ENCODE data around the gene CAPZA1. TPM values are rescaled to one million over a fixed set of nuclear protein-coding genes. Genes with fewer than 3 reads are reported as not detected.
"Not testable (repeated sequence)": the region's sequence is repeated elsewhere in the genome, so short reads cannot be mapped to it uniquely, and the experiment has no call there.

The CAPZA1 gene
- total RNA-seq, 5 donors from 2014 or later (not counting 1 experiment from before 2014, with no cell fraction given), result 115 to 189 (median 138) TPM

DNA sequence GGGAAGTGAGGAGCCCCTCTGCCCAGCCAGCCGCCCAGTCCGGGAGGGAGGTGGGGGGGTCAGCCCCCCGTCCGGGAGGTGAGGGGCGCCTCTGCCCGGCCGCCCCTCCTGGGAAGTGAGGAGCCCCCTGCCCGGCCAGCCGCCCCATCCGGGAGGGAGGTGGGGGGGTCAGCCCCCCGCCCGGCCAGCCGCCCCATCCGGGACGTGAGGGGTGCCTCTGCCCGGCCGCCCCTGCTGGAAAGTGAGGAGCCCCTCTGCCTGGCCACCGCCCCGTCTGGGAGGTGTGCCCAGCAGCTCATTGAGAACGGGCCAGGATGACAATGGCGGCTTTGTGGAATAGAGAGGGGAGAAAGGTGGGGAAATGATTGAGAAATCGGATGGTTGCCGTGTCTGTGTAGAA, 20.8 kb downstream of the CAPZA1 start:
- H3K36me3 Mint-ChIP-seq, result peaks cover 16% of the 10 kb centered on the region
- H3K36me3 ChIP-seq (ENCODE audit: control insufficient read depth in 2 of 2, extremely low read depth in 1 of 2, insufficient read depth in 1 of 2, low read length in 1 of 2); H3K9me3 Mint-ChIP-seq; ATAC-seq (replicated peaks in 1 of 4); H3K4me3 ChIP-seq (ENCODE audit: control insufficient read depth in 1 of 2, extremely low read depth in 1 of 2, low read length in 1 of 2); H3K27ac Mint-ChIP-seq; H3K27me3 Mint-ChIP-seq; DNase-seq; CTCF ChIA-PET; H3K4me3 Mint-ChIP-seq; POLR2A ChIA-PET; H3K9me3 ChIP-seq; H3K27ac ChIP-seq (ENCODE audit: low read length); H3K27me3 ChIP-seq (replicated peaks in 1 of 2; ENCODE audit: control insufficient read depth in 2 of 2, extremely low read depth in 1 of 2, insufficient read depth in 2 of 2, low read length in 1 of 2): not testable (repeated sequence)
- peaks cover 41 to 56% (median 56%) of the 10 kb centered on the region in 3 donors for H3K4me1 Mint-ChIP-seq
- peaks cover 0 to 16% of the 10 kb centered on the region in 2 experiments for H3K4me1 ChIP-seq (ENCODE audit: control insufficient read depth in 1 of 2, extremely low read depth in 1 of 2, insufficient read depth in 2 of 2, low read length in 2 of 2)
- 93% methylated on average over 3 of the region's 23 CpGs for WGBS (ENCODE audit: insufficient coverage)

DNA sequence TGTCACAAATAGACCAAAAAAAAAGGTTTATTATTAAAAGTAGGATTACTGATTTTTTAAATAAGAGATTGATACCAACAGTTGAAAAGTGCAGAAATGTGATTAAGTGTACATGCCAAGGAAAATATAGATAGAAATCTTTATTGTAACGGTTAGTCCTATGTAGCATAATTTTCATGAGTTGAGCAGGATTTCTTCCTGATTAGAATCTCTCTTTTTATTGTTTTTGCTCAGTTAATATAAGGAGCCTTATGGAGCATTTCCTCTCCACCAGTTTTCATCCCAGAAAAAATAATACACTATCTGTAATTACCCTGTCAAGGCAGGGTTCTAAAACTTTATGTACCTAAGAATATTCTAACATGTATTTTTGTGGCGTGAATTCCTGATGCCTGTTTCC, 23.4 kb downstream of the CAPZA1 start:
- Histone ChIP-seq H3K4me1 (ENCODE audit: control insufficient read depth in 1 of 2, extremely low read depth in 1 of 2, insufficient read depth in 2 of 2, low read length in 2 of 2) (peaks cover 0 to 10% of the 10 kb centered on the region in 2 experiments), H3K4me3 (ENCODE audit: control insufficient read depth in 1 of 2, extremely low read depth in 1 of 2, low read length in 1 of 2) (no peak overlapping the region), H3K9me3 (no peaks in the 10 kb centered on the region), H3K36me3 (ENCODE audit: control insufficient read depth in 2 of 2, extremely low read depth in 1 of 2, insufficient read depth in 1 of 2, low read length in 1 of 2) (peaks cover 5 to 20% of the 10 kb centered on the region in 2 donors), H3K27me3 (replicated peaks in 1 of 2; ENCODE audit: control insufficient read depth in 2 of 2, extremely low read depth in 1 of 2, insufficient read depth in 2 of 2, low read length in 1 of 2) (no peaks in the 10 kb centered on the region), H3K27ac (ENCODE audit: low read length) (no peak overlapping the region)
- H3K4me1 Mint-ChIP-seq, result peaks cover 28 to 53% (median 49%) of the 10 kb centered on the region in 3 donors
- H3K9me3 Mint-ChIP-seq, result no peaks in the 10 kb centered on the region
- ATAC-seq (replicated peaks in 1 of 4) (no peak), DNase-seq (no peak)
- H3K27me3 Mint-ChIP-seq, result no peaks in the 10 kb centered on the region
- H3K27ac Mint-ChIP-seq, result peak overlapping the region in 1 of 2 donors; percentile 3
- WGBS (ENCODE audit: insufficient coverage), result no CpG with 5 or more reads among the region's 2 CpGs
- CTCF ChIA-PET, result interaction anchor here in 1 of 2 donors (0.7 to 0.8 kb wide), 3 partner anchors 13 to 35 kb away, joined by 3 to 6 read pairs (median 3); no protein-coding TSS in a partner anchor
- H3K36me3 Mint-ChIP-seq, result peaks cover 26% of the 10 kb centered on the region
- POLR2A ChIA-PET, result no interaction called here
- H3K4me3 Mint-ChIP-seq, result no peak overlapping the region

DNA sequence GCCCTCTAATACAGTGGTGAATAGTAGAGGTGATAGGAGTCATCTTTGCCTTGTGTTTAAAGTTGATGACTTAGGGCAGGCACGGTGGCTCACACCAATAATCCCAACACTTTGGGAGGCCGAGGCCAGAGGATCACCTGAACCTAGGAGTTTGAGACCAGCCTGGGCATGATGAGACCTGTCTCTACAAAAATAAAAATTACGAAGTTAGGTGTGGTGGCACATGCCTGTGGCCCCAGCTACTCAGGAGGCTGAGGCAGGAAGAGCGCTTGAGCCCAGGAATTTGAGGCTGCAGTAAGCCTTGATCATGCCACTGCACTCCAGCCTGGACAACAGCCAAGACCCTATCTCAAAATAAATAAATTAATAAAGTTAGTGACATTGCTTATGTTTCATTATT, 26.6 kb downstream of the CAPZA1 start:
- ChIA-PET CTCF (interaction anchor here in 1 of 2 donors (0.7 kb wide), 1 partner anchor 28 kb away, joined by 3 read pairs; no protein-coding TSS in a partner anchor), POLR2A (interaction anchor here in 1 of 2 donors (0.5 kb wide), 1 partner anchor 18 kb away, joined by 3 read pairs; no protein-coding TSS in a partner anchor)
- peaks cover 0 to 15% of the 10 kb centered on the region in 2 experiments for H3K4me1 ChIP-seq (ENCODE audit: control insufficient read depth in 1 of 2, extremely low read depth in 1 of 2, insufficient read depth in 2 of 2, low read length in 2 of 2)
- H3K36me3 Mint-ChIP-seq, result peaks cover 51% of the 10 kb centered on the region
- no peak overlapping the region for H3K27ac ChIP-seq (ENCODE audit: low read length)
- H3K27ac Mint-ChIP-seq, result no peak overlapping the region
- WGBS (ENCODE audit: insufficient coverage), result 91% methylated on average over 1 of the region's 4 CpGs
- H3K27me3 ChIP-seq (replicated peaks in 1 of 2; ENCODE audit: control insufficient read depth in 2 of 2, extremely low read depth in 1 of 2, insufficient read depth in 2 of 2, low read length in 1 of 2), result no peaks in the 10 kb centered on the region
- H3K9me3 Mint-ChIP-seq, result no peaks in the 10 kb centered on the region
- H3K4me1 Mint-ChIP-seq, result peaks cover 29 to 52% (median 50%) of the 10 kb centered on the region in 3 donors
- H3K9me3 ChIP-seq, result no peaks in the 10 kb centered on the region
- DNase-seq (no peak), ATAC-seq (replicated peaks in 1 of 4) (no peak)
- peaks cover 5 to 51% of the 10 kb centered on the region in 2 donors for H3K36me3 ChIP-seq (ENCODE audit: control insufficient read depth in 2 of 2, extremely low read depth in 1 of 2, insufficient read depth in 1 of 2, low read length in 1 of 2)
- H3K4me3 ChIP-seq (ENCODE audit: control insufficient read depth in 1 of 2, extremely low read depth in 1 of 2, low read length in 1 of 2), result no peak overlapping the region
- no peak overlapping the region for H3K4me3 Mint-ChIP-seq
- no peaks in the 10 kb centered on the region for H3K27me3 Mint-ChIP-seq

DNA sequence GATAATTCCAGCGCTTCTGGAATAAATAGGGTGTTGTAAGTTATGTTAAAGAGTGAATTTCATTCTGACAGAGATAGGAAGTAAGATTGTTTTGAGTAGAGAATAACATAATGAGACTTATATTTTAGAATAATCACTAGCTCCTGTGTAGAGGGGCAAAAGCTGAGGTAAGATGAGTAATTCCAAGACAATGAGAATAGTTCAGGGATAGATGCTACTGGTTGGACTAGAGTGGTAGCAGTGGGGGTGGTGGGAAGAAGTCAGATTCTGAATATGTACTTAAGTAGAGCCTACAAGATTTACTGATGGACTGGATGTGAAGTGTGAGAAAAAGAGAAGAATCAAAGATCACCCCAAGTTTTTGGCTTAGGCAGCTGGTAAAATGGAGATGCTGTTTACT, 31.6 kb downstream of the CAPZA1 start:
- Mint-ChIP-seq H3K27ac (peak overlapping the region in 1 of 2 donors; percentile 54), H3K4me1 (peaks cover 16 to 31% (median 26%) of the 10 kb centered on the region in 3 donors), H3K4me3 (no peak overlapping the region), H3K27me3 (no peaks in the 10 kb centered on the region), H3K36me3 (peaks cover 47% of the 10 kb centered on the region), H3K9me3 (no peaks in the 10 kb centered on the region)
- ChIA-PET POLR2A (interaction anchor here in 1 of 2 donors (0.8 kb wide), 1 partner anchor 29 kb away, joined by 4 read pairs; no protein-coding TSS in a partner anchor), CTCF (interaction anchor here in 1 of 2 donors (0.6 to 1.2 kb wide), 2 partner anchors 22 to 1881 kb away, joined by 3 read pairs; no protein-coding TSS in a partner anchor)
- DNase-seq (no peak), ATAC-seq (replicated peaks in 1 of 4) (no peak)
- peaks cover 0 to 7% of the 10 kb centered on the region in 2 experiments for H3K4me1 ChIP-seq (ENCODE audit: control insufficient read depth in 1 of 2, extremely low read depth in 1 of 2, insufficient read depth in 2 of 2, low read length in 2 of 2)
- no CpG with 5 or more reads among the region's 1 CpG for WGBS (ENCODE audit: insufficient coverage)
- H3K27me3 ChIP-seq (replicated peaks in 1 of 2; ENCODE audit: control insufficient read depth in 2 of 2, extremely low read depth in 1 of 2, insufficient read depth in 2 of 2, low read length in 1 of 2), result no peaks in the 10 kb centered on the region
- peaks cover 3 to 76% of the 10 kb centered on the region in 2 donors for H3K36me3 ChIP-seq (ENCODE audit: control insufficient read depth in 2 of 2, extremely low read depth in 1 of 2, insufficient read depth in 1 of 2, low read length in 1 of 2)
- no peak overlapping the region for H3K4me3 ChIP-seq (ENCODE audit: control insufficient read depth in 1 of 2, extremely low read depth in 1 of 2, low read length in 1 of 2)
- no peak overlapping the region for H3K27ac ChIP-seq (ENCODE audit: low read length)
- no peaks in the 10 kb centered on the region for H3K9me3 ChIP-seq

DNA sequence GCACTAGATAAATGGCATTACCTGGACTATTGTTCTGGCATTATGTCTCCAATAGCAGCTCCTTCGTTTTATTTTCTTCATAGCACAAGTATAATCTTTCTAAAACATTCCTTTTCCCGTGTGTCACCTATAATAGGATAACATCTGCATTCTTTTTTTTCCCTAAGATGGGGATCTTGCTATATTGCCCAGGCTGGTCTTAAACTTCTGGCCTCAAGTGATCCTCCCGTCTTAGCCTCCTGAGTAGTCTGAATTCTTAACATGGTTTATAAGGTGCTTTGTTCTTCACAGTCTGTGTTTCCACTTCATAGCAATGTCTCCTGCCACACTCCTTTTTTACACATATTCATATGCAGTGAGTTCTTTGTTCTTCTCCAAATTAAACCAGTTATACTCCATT, 46.2 kb downstream of the CAPZA1 start:
- Histone ChIP-seq H3K27ac (ENCODE audit: low read length) (no peak overlapping the region), H3K36me3 (ENCODE audit: control insufficient read depth in 2 of 2, extremely low read depth in 1 of 2, insufficient read depth in 1 of 2, low read length in 1 of 2) (peaks cover 10 to 75% of the 10 kb centered on the region in 2 donors), H3K9me3 (no peaks in the 10 kb centered on the region), H3K27me3 (replicated peaks in 1 of 2; ENCODE audit: control insufficient read depth in 2 of 2, extremely low read depth in 1 of 2, insufficient read depth in 2 of 2, low read length in 1 of 2) (no peaks in the 10 kb centered on the region), H3K4me3 (ENCODE audit: control insufficient read depth in 1 of 2, extremely low read depth in 1 of 2, low read length in 1 of 2) (no peak overlapping the region), H3K4me1 (ENCODE audit: control insufficient read depth in 1 of 2, extremely low read depth in 1 of 2, insufficient read depth in 2 of 2, low read length in 2 of 2) (peaks cover 0 to 3% of the 10 kb centered on the region in 2 experiments)
- H3K4me3 Mint-ChIP-seq, result no peak overlapping the region
- peaks cover 21 to 26% (median 23%) of the 10 kb centered on the region in 3 donors for H3K4me1 Mint-ChIP-seq
- ChIA-PET POLR2A (interaction anchor here in 1 of 2 donors (1.2 kb wide), 1 partner anchor 9 kb away, joined by 3 read pairs; no protein-coding TSS in a partner anchor), CTCF (interaction anchor here in 1 of 2 donors (1.5 kb wide), 2 partner anchors 7 to 9 kb away, joined by 3 to 5 read pairs; partner anchors contain the start of gene MOV10)
- H3K36me3 Mint-ChIP-seq, result peaks cover 65% of the 10 kb centered on the region
- no peaks in the 10 kb centered on the region for H3K9me3 Mint-ChIP-seq
- ATAC-seq (replicated peaks in 1 of 4), result no peak
- no peaks in the 10 kb centered on the region for H3K27me3 Mint-ChIP-seq
- no peak for DNase-seq
- H3K27ac Mint-ChIP-seq, result peak overlapping the region; percentile 11 to 27
- 100% methylated on average over 1 of the region's 3 CpGs for WGBS (ENCODE audit: insufficient coverage)

DNA sequence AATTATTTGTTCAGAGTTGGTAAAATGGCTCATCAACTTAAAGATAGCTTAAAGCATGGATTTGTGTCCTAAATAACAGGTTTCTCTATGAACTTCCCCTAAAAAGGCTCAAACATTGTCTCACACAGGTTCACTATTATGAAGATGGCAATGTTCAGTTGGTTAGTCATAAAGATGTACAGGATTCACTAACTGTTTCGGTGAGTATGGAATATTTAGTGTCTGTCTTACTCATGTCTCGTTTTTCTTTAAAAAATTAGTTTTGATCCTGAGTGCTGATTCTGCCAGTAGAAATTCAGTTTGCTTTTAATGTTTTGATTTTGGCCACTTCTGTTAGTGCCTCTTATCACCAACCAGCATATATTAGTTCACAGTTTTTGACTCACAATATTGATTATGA, 47.3 kb downstream of the CAPZA1 start:
- WGBS (ENCODE audit: insufficient coverage), result no CpG with 5 or more reads among the region's 2 CpGs
- Histone ChIP-seq H3K36me3 (ENCODE audit: control insufficient read depth in 2 of 2, extremely low read depth in 1 of 2, insufficient read depth in 1 of 2, low read length in 1 of 2) (peaks cover 8 to 72% of the 10 kb centered on the region in 2 donors), H3K9me3 (no peaks in the 10 kb centered on the region), H3K4me3 (ENCODE audit: control insufficient read depth in 1 of 2, extremely low read depth in 1 of 2, low read length in 1 of 2) (no peak overlapping the region), H3K27me3 (replicated peaks in 1 of 2; ENCODE audit: control insufficient read depth in 2 of 2, extremely low read depth in 1 of 2, insufficient read depth in 2 of 2, low read length in 1 of 2) (no peaks in the 10 kb centered on the region), H3K4me1 (ENCODE audit: control insufficient read depth in 1 of 2, extremely low read depth in 1 of 2, insufficient read depth in 2 of 2, low read length in 2 of 2) (peaks cover 0 to 3% of the 10 kb centered on the region in 2 experiments), H3K27ac (ENCODE audit: low read length) (no peak overlapping the region)
- CTCF ChIA-PET, result interaction anchor here in 1 of 2 donors (0.6 kb wide), 1 partner anchor 9 kb away, joined by 3 read pairs; no protein-coding TSS in a partner anchor
- no peak for DNase-seq
- H3K9me3 Mint-ChIP-seq, result no peaks in the 10 kb centered on the region
- POLR2A ChIA-PET, result no interaction called here
- H3K36me3 Mint-ChIP-seq, result peaks cover 65% of the 10 kb centered on the region
- ATAC-seq (replicated peaks in 1 of 4), result no peak
- H3K4me3 Mint-ChIP-seq, result no peak overlapping the region
- peaks cover 21 to 26% (median 23%) of the 10 kb centered on the region in 3 donors for H3K4me1 Mint-ChIP-seq
- no peaks in the 10 kb centered on the region for H3K27me3 Mint-ChIP-seq
- H3K27ac Mint-ChIP-seq, result peak overlapping the region; percentile 65 to 84

Measured in T-cell (primary cell).